GM21390 (cell line): ENCODE results near the gene GLOD5.

Source experiments
- ATAC-seq: cut with Tn5 transposase; IDR thresholded peaks from one replicate; pipeline ENCODE4 v1.9.1; 2021; ENCODE audit not compliant: unreplicated experiment

Gene GLOD5

GRCh38 chrX:48753708-48754228 is 7.8 kb upstream of the GLOD5 start:
- ATAC-seq, result no peak

- ATAC-seq, result no peak
Observed at GRCh38 chrX:48754238-48754637, 7.3 kb upstream of the GLOD5 start.

GRCh38 chrX:48769230-48769629 is 7.7 kb downstream of the GLOD5 start:
- no peak for ATAC-seq

- ATAC-seq, result no peak
Observed at GRCh38 chrX:48770296-48770695, 8.7 kb downstream of the GLOD5 start.

GRCh38 chrX:48772602-48773001 is 11.1 kb downstream of the GLOD5 start:
- ATAC-seq, result no peak

GRCh38 chrX:48776818-48777439 is 15.4 kb downstream of the GLOD5 start:
- no peak for ATAC-seq

GRCh38 chrX:48779399-48779798 is 17.9 kb downstream of the GLOD5 start:
- ATAC-seq, result no peak

- no peak for ATAC-seq
Observed at GRCh38 chrX:48781705-48782104, 20.2 kb downstream of the GLOD5 start.

GRCh38 chrX:48782216-48782615 is 20.7 kb downstream of the GLOD5 start:
- no peak for ATAC-seq

GRCh38 chrX:48782795-48783194 is 21.2 kb downstream of the GLOD5 start:
- ATAC-seq, result no peak

- ATAC-seq, result no peak
Observed at GRCh38 chrX:48784726-48785125, 23.2 kb downstream of the GLOD5 start.

GRCh38 chrX:48785186-48785539 is 23.6 kb downstream of the GLOD5 start:
- no peak for ATAC-seq

GRCh38 chrX:48785540-48786214 is 24.1 kb downstream of the GLOD5 start:
- no peak for ATAC-seq

- no peak for ATAC-seq
Observed at GRCh38 chrX:48786341-48786800, 24.8 kb downstream of the GLOD5 start, which contains the start of gene GATA1. TSS of gene GATA1 (plus strand) at chrX:48786590. CDS start at chrX:48791110, 4,520 bp downstream.

GRCh38 chrX:48786825-48787504 is 25.4 kb downstream of the GLOD5 start:
- no peak for ATAC-seq

- no peak for ATAC-seq
Observed at GRCh38 chrX:48787505-48788443, 26.2 kb downstream of the GLOD5 start.

- ATAC-seq, result no peak
Observed at GRCh38 chrX:48789366-48790220, 28.0 kb downstream of the GLOD5 start.

- ATAC-seq, result no peak
Observed at GRCh38 chrX:48790477-48790876, 28.9 kb downstream of the GLOD5 start.

GRCh38 chrX:48791063-48791820 is 29.7 kb downstream of the GLOD5 start:
- no peak for ATAC-seq
